Rectal smooth muscle tissue (tissue), 1 donor: ENCODE results near the gene MAP3K14.
"Not testable (repeated sequence)": the region's sequence is repeated elsewhere in the genome, so short reads cannot be mapped to it uniquely, and the experiment has no call there.

Source experiments
- H3K27ac ChIP-seq: one replicate; pipeline ENCODE4 v1.7.0; 2013; ENCODE audit warnings: low read depth, low read length, inconsistent platforms
- H3K27me3 ChIP-seq: one replicate; pipeline ENCODE4 v1.7.0; 2013; ENCODE audit warnings: low read length; ENCODE audit not compliant: control insufficient read depth, insufficient read depth
- H3K36me3 ChIP-seq: one replicate; pipeline ENCODE4 v1.7.0; 2013; ENCODE audit warnings: low read length; ENCODE audit not compliant: control insufficient read depth, insufficient read depth
- H3K4me1 ChIP-seq: one replicate; pipeline ENCODE4 v1.7.0; 2013; ENCODE audit warnings: low read length; ENCODE audit not compliant: control insufficient read depth, insufficient read depth
- H3K4me3 ChIP-seq: one replicate; pipeline ENCODE4 v1.7.0; 2013; ENCODE audit warnings: low read length
- H3K9ac ChIP-seq: one replicate; pipeline ENCODE4 v1.7.0; 2013; ENCODE audit warnings: low read length

The MAP3K14 gene

GRCh38 chr17:45345554-45346215 lies 28.9 kb upstream of the MAP3K14 start:
- Histone ChIP-seq H3K4me3 (no peak overlapping the region), H3K36me3 (no peaks in the 10 kb centered on the region), H3K27ac (peak overlapping the region; percentile 0), H3K4me1 (peaks cover 3% of the 10 kb centered on the region), H3K9ac (no peak overlapping the region), H3K27me3 (no peaks in the 10 kb centered on the region)

- H3K27me3 ChIP-seq: no peaks in the 10 kb centered on the region
- H3K27ac ChIP-seq: peak overlapping the region; percentile 0
- H3K36me3 ChIP-seq: no peaks in the 10 kb centered on the region
- H3K4me1 ChIP-seq: peaks cover 3% of the 10 kb centered on the region
- no peak overlapping the region for H3K9ac ChIP-seq
- no peak overlapping the region for H3K4me3 ChIP-seq
Observed at GRCh38 chr17:45345246-45345553, 28.4 kb upstream of the MAP3K14 start.

- H3K4me3 ChIP-seq, H3K4me1 ChIP-seq, H3K27me3 ChIP-seq, H3K27ac ChIP-seq, H3K9ac ChIP-seq, H3K36me3 ChIP-seq: not testable (repeated sequence)
Observed at GRCh38 chr17:45343967-45344664, 27.3 kb upstream of the MAP3K14 start.

GRCh38 chr17:45342871-45343526 lies 26.2 kb upstream of the MAP3K14 start:
- no peaks in the 10 kb centered on the region for H3K36me3 ChIP-seq
- no peak overlapping the region for H3K27ac ChIP-seq
- H3K27me3 ChIP-seq: no peaks in the 10 kb centered on the region
- H3K4me3 ChIP-seq: no peak overlapping the region
- H3K9ac ChIP-seq: no peak overlapping the region
- peaks cover 3% of the 10 kb centered on the region for H3K4me1 ChIP-seq

GRCh38 chr17:45342306-45342705 lies 25.5 kb upstream of the MAP3K14 start:
- no peak overlapping the region for H3K27ac ChIP-seq
- no peak overlapping the region for H3K9ac ChIP-seq

GRCh38 chr17:45341533-45342158 lies 24.8 kb upstream of the MAP3K14 start:
- no peak overlapping the region for H3K9ac ChIP-seq
- no peak overlapping the region for H3K27ac ChIP-seq
- no peak overlapping the region for H3K4me3 ChIP-seq
- no peaks in the 10 kb centered on the region for H3K27me3 ChIP-seq
- peaks cover 3% of the 10 kb centered on the region for H3K4me1 ChIP-seq
- H3K36me3 ChIP-seq: no peaks in the 10 kb centered on the region

More at GRCh38 chr17:45342306-45342705, 25.5 kb upstream of the MAP3K14 start:
- peaks cover 3% of the 10 kb centered on the region for H3K4me1 ChIP-seq
- H3K4me3 ChIP-seq: no peak overlapping the region
- no peaks in the 10 kb centered on the region for H3K36me3 ChIP-seq
- H3K27me3 ChIP-seq: no peaks in the 10 kb centered on the region

- H3K27me3 ChIP-seq: no peaks in the 10 kb centered on the region
- H3K4me1 ChIP-seq: no peaks in the 10 kb centered on the region
- no peaks in the 10 kb centered on the region for H3K36me3 ChIP-seq
- H3K4me3 ChIP-seq: no peak overlapping the region
- H3K9ac ChIP-seq: no peak overlapping the region
- no peak overlapping the region for H3K27ac ChIP-seq
Observed at GRCh38 chr17:45339646-45340605, 23.1 kb upstream of the MAP3K14 start.

GRCh38 chr17:45338996-45339535 lies 22.2 kb upstream of the MAP3K14 start:
- Histone ChIP-seq H3K4me3 (no peak overlapping the region), H3K27ac (no peak overlapping the region), H3K36me3 (no peaks in the 10 kb centered on the region), H3K4me1 (no peaks in the 10 kb centered on the region), H3K9ac (no peak overlapping the region), H3K27me3 (no peaks in the 10 kb centered on the region)

GRCh38 chr17:45338023-45338781 lies 21.4 kb upstream of the MAP3K14 start:
- H3K27me3 ChIP-seq: no peaks in the 10 kb centered on the region
- no peak overlapping the region for H3K27ac ChIP-seq
- H3K9ac ChIP-seq: no peak overlapping the region
- no peak overlapping the region for H3K4me3 ChIP-seq
- no peaks in the 10 kb centered on the region for H3K4me1 ChIP-seq
- H3K36me3 ChIP-seq: no peaks in the 10 kb centered on the region

- no peaks in the 10 kb centered on the region for H3K27me3 ChIP-seq
- H3K9ac ChIP-seq: no peak overlapping the region
- no peak overlapping the region for H3K27ac ChIP-seq
- no peaks in the 10 kb centered on the region for H3K36me3 ChIP-seq
- H3K4me1 ChIP-seq: no peaks in the 10 kb centered on the region
- no peak overlapping the region for H3K4me3 ChIP-seq
Observed at GRCh38 chr17:45336390-45337182, 19.8 kb upstream of the MAP3K14 start.

- Histone ChIP-seq H3K4me1 (no peaks in the 10 kb centered on the region), H3K4me3 (no peak overlapping the region), H3K27ac (no peak overlapping the region), H3K9ac (no peak overlapping the region), H3K27me3 (no peaks in the 10 kb centered on the region), H3K36me3 (no peaks in the 10 kb centered on the region)
Observed at GRCh38 chr17:45335721-45336120, 18.9 kb upstream of the MAP3K14 start.
